ENCODE data around the gene ADAMTS18.
"Not testable (repeated sequence)": the region's sequence is repeated elsewhere in the genome, so short reads cannot be mapped to it uniquely, and the experiment has no call there.

Gene ADAMTS18, protein sequence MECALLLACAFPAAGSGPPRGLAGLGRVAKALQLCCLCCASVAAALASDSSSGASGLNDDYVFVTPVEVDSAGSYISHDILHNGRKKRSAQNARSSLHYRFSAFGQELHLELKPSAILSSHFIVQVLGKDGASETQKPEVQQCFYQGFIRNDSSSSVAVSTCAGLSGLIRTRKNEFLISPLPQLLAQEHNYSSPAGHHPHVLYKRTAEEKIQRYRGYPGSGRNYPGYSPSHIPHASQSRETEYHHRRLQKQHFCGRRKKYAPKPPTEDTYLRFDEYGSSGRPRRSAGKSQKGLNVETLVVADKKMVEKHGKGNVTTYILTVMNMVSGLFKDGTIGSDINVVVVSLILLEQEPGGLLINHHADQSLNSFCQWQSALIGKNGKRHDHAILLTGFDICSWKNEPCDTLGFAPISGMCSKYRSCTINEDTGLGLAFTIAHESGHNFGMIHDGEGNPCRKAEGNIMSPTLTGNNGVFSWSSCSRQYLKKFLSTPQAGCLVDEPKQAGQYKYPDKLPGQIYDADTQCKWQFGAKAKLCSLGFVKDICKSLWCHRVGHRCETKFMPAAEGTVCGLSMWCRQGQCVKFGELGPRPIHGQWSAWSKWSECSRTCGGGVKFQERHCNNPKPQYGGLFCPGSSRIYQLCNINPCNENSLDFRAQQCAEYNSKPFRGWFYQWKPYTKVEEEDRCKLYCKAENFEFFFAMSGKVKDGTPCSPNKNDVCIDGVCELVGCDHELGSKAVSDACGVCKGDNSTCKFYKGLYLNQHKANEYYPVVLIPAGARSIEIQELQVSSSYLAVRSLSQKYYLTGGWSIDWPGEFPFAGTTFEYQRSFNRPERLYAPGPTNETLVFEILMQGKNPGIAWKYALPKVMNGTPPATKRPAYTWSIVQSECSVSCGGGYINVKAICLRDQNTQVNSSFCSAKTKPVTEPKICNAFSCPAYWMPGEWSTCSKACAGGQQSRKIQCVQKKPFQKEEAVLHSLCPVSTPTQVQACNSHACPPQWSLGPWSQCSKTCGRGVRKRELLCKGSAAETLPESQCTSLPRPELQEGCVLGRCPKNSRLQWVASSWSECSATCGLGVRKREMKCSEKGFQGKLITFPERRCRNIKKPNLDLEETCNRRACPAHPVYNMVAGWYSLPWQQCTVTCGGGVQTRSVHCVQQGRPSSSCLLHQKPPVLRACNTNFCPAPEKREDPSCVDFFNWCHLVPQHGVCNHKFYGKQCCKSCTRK (N-terminal part only)

DNA sequence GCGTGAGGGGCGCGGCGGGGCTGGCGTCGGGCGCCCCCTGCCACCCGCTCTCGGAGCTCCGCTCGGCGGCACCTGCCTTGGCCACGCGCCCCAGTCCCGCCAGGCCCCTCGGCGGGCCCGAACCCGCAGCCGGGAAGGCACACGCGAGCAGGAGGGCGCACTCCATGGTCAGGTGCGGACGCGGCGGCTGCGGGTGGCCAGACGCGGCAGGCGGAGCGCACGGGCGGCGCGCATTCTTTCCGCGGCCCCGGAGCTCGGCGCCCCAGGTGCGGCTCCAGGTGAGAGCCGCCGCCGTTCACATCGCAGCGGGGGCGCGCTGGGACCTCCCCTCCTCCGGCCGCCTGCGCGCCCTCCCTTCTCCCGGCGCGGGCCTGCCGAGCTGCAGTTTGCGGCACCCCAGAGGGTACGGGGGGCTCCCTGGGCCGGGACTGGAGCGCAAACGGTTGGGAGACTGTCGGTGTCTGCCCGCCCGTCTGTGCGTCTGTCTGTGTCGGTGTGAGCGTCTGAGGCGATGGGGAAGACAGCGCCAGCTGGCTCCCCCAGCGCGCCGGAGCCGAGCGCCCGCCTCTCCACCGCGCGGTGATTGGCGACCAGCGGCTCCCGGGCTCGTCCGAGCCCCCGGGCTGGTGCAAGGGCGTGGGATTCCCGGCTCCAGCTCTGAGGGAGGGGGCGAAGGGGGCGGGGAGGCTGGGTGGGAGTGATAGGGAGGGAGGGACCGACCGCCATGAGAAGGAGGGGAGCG lies at the start of gene ADAMTS18:
Gene ADAMTS18, minus strand, starts transcription at position 505 of the 742 bp plus-strand sequence. Its CDS starts 339 bp downstream, at position 166.
- DNase-seq (ENCODE audit: low spot score) = no peak

DNA sequence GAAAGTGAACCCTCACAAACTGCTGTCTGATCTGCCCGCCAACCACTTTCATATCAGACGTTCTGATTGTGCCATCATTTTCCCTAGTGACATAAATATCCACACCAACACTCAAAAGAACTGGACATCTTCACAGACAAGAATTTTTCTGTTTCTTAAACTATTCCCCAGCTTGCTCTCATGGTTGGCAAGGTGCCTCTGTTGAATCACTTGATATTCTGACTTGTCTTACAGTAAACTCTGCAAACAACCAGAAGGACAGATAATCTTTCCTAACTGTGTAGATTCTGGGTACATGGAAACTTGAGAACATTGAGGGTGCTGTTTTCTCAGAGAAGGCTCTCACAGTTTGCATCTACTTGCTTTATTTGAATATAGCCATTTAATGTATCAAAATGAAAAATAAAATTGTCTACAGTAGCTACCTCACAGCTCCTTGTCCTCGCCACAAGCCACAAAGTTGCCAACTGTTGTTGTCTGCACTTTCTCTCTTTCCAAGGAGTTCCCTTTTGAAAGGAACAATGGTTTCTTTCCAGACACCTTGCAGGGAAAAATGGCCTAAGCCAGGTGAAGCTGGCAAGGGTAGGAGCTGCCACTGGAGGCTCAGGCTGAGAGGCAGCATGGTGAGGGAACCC lies 46.0 kb upstream of the ADAMTS18 start:
- no peak for DNase-seq (ENCODE audit: low spot score)

DNA sequence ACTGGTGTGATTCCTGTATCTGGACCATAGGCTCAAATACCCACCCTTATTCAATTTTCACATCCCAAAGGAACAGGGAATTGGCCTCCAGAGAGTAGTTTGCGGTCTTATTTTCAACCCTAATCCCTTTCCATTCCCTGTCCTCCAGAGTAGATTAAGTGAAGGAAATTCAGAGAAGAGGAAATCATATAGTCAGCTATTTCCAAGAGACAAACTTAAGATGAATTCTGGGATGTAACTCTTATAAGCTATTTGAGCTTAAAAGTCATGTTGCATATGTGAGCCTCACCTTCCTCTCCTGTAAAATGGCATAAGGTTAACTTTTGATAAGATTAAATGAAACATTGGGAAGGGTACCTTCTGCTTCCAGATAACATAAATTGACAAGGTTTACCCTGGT lies 37.4 kb upstream of the ADAMTS18 start:
- no peak for DNase-seq (ENCODE audit: low spot score)

DNA sequence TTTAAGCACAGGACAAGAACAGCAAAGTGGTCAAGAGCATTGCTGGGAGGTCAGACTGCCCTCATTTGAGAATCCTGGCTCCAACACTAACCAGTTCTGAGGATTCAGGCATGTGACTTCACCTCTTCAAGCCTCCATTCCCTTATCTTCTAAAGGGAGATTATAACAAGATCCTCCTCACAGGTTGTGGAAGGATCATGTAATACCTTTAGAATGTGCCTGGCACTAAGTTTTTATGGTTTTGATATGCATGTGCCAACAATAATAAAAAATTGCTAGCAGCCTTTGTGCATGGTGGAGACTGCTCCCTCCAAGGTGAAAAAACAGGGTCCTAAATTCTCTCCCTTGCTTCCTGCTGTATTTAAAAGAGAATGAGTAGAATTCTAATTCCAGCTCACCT lies 36.0 kb upstream of the ADAMTS18 start:
- no peak for DNase-seq (ENCODE audit: low spot score)

DNA sequence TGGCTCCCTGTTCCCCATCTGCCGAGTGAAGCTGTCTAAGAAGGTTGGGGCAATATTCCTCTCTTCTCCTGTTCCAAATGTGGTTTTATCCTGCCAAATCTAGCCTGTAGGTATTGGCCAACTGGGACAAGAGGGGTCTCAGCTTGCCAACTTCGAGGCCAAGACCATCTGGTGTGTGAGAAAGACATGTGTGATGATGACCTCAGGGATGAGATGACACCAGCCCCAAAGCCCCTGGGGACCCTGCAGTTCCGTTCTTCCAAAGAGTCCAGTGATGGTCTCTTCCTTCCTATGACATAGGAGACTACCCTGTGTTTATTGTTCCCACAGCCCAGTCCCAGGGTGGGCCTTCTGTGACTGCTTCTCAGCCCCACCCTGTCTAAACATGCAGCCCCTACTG lies 34.8 kb upstream of the ADAMTS18 start:
- no peak for DNase-seq (ENCODE audit: low spot score)

DNA sequence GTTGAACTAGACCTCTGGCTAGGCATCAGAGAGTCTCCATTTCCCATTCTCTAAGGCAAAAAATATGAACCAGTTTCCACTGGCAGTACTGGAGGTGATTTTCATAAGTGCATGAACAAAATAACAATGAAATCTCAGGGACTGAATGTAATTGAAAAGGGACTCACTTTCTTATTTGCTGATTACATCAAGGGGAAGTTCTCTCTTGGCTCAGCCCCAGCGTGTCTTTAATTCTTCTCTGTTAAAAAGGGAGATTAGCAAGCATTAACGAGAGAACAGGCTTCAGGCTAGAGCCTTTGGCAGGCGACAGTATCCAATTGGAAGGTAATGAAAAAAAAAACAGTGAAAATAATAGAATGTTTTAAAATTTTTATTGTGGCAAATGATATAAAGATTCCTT lies 34.0 kb upstream of the ADAMTS18 start:
- no peak for DNase-seq (ENCODE audit: low spot score)

DNA sequence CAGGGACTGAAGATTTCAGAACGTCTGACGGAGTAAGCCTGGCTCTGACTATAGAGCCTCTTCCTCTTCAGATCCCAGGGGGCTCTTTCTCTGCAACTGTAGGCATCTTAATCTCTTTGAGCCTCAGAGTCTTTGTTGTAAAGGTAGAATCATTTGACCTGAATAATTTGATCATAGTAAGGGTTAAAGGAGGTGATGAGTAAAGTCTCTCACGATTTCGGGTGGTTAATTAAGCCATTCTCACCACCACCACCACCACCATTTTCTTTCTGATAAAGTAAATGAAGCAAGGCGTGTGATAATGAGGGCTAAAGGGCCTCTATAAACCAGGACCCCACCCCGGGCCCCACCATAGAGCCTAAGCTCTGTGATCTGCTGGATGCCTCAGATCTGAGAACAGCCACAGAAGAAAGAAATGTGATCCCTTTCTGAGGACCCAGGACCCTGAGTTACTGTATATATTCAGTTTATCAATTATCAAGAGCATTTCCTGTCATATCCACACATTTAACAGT lies 33.0 kb upstream of the ADAMTS18 start:
- no peak for DNase-seq (ENCODE audit: low spot score)

DNA sequence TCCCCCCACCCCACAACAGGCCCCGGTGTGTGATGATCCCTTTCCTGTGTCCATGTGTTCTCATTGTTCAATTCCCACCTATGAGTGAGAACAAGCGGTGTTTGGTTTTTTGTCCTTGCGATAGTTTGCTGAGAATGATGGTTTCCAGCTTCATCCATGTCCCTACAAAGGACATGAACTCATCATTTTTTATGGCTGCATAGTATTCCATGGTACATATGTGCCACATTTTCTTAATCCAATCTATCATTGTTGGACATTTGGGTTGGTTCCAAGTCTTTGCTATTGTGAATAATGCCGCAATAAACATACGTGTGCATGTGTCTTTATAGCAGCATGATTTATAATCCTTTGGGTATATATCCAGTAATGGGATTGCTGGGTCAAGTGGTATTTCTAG lies 28.8 kb upstream of the ADAMTS18 start:
- not testable (repeated sequence) for DNase-seq (ENCODE audit: low spot score)

DNA sequence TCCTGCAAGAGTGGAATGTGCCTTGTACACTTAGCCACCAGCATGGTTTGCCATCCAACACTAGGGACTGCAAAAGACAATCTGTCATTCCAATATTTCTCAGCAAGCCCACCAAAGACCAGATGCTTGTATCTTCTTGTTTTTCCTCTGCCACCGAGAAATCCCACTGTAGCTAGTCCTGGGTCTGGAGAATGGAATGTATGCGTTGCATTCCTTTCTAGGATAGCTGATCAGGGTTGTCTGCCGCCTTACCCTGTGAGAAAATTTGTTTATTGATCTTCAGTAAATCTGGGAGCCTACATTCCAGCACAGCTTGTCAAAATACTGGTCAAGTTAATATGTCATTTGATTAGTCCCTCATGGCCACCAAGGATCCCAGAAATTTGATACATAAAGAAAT lies 28.1 kb upstream of the ADAMTS18 start:
- no peak for DNase-seq (ENCODE audit: low spot score)

DNA sequence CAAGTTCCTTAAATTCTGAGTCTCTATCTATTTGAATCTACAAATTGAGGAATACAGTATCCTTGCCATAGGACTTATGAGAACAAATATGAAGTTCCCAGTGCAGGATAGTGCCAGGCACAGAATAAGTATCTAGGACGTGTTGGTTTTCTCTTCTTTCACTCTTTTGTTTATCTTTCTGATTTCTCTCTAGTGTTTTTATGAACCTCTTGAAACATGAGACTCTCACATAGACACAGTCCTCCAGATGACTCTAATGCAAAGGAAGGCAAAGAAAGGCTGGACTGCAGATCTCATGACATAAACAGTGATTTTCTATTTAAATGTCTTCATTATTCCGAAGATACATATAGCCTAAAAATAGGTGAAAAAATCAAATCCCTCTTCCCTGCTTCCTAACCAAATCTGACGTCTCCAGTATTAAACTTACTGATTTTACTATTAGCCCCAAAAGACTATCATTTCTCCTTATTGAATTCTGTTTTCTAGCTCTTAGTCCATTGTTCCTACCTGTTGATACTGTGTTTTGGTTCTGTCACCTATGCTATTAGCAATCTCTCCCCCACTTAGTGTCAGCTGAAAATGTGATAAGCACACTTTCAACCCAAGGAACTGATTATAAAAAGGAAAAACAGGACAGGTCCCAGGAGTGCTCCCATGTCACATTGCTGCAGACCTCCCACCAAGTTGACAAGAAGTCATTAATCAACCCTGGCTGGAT lies 24.9 kb upstream of the ADAMTS18 start:
- no peak for DNase-seq (ENCODE audit: low spot score)

DNA sequence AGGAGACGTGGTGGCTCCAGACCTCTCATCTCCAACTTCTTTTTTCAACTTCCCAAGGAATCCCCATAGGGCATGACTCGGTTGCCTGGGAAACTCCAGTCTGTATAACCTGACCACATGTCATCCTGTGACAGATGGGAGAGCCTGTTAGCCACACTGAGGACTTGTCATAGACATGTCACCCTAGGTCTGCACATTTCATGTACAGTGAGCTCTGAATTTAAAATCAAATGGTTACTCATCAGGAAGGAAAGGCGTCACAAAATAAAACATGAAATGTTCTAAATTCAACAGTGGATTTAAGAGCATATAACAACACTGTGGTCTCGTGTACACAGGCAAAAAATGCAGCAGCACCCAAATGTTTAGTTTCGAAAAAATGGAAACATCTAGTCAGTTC lies 22.2 kb upstream of the ADAMTS18 start:
- no peak for DNase-seq (ENCODE audit: low spot score)

DNA sequence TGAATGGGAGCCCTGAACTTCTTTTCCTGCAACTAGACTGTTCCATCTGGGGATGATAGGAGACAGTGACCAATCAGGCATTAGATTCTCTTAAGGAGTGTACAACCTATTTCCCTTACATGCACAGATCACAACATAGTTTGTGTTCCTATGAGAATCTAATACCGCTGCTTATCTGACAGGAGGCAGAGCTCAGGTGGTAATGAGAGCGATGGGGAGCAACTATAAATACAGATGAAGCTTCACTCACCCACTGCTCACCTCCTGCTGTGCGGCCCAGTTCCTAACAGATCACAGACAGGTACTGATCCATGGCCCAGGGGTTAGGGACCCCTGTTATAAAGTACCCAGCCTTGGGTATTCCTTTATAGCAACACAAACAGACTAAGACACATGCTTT lies 17.4 kb upstream of the ADAMTS18 start:
- no peak for DNase-seq (ENCODE audit: low spot score)

DNA sequence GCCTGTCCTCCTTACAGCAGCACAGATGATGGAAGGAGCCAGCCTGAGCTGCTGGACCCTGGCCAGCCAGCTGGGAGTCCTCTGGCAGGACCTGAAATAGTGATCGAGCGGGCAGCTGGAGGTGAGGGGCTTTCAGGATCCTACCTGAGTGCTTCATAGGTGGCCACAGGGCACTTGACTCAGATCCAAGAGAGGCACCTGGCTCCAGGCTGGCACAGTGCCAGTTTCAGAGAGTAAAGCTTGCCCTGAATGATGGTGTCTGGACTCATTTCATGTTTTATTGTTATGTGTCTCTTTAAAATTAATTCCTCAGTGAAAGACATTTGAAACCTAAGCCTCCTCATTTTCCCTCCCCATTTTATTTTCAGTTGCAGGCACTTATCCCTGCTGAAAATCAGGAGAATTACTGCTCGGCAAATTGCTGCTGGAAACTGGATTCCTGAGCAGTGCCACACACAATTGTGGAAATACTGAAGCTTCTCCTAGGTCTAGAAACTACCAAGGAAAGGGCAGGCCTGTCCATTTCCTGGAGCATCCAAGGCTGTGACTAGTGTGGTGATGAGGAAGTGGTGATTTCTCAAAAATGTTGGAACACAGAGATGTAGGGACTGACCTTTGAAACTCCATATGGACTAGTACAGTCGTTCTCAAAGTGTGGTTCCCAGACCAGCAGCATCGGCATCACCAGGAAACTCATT lies 16.1 kb upstream of the ADAMTS18 start:
- DNase-seq (ENCODE audit: low spot score) = no peak

DNA sequence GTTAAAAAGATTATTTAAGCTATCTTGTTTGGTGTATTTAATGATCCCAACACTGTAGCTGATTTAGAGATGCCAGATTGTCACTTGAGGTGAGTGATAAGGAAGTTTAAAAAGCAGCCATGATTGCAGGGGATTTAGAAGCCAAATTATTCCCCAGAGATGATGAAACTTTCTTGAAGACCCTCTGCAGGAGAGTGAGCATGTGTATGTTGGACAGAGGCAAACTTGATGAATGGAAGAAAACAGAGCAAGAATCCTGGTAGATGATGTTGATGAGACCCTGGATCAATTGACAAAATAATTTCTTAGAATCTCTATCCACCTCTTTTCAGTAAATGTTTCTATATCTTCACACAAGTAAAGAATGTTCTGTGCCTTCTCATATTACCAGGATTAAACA lies 14.4 kb upstream of the ADAMTS18 start:
- DNase-seq (ENCODE audit: low spot score) = no peak

DNA sequence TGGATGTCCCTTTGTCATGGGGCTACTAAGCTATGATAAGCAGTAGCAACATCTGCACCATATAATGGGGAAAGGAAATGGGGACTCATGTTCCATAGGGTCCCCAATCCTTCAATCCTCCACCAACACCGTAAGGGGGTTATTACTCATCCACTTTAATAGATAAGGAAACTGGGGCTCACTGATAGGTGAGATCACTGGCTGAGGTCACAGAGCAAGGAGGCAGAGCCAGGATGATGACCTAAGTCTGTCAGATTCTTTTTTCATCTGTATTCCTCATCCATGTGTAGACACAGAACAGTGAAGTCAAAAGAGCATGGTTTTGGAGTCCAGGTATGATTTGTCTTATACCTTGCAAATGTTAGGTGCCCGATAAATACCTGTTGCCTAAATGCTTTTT lies 10.5 kb upstream of the ADAMTS18 start:
- DNase-seq (ENCODE audit: low spot score) = no peak

DNA sequence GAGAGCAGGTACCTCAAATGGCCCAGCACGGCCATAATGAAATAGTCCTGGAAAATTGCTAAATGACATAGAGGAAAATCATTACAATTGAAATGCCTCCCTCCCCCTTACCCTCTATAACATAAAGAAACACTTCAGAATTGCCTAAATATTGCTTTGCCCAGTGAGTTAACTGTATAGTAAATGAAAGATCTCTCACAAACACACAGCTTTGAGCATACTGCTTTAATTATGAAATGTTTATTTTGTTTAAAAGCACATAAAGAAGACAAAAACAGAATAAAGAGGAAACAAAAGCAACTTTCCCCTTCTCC lies 9.3 kb upstream of the ADAMTS18 start:
- no peak for DNase-seq (ENCODE audit: low spot score)

DNA sequence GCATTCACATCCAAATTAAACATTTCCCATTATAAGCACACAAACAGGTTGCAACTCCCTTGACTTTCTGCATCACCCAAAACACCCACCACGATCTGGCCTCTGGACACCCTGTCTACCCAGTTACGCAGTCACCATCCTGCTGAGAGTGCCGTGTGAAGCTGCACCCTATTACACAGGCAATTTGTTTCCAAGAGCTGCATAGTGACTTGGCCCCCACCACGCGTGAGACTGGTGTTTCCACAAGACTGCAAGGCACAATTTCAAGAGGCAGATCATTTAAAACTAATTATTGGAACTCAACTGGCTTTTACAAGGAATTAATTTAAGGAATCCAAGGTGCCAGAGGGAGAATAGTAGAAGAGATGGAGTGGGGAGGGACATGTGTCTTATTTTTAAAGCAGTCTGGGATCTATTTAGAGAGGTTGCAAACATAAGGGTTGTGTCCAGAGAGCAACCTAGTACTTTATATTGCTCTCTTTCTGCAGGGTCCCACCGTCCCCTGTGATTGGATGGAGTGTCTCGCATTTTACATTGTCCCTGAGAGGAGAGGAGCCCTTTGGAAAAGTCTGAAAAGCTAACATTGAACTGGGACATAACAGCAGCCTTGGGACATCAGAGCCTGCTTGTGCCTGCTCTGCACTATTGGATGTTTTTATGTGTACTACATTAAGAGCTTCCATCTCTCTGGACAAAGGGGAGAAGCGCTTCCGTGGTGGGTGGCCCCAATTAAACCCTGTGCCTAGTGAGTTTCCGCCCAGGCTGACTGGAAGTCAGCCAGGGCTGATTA lies 8.7 kb upstream of the ADAMTS18 start:
- no peak for DNase-seq (ENCODE audit: low spot score)

DNA sequence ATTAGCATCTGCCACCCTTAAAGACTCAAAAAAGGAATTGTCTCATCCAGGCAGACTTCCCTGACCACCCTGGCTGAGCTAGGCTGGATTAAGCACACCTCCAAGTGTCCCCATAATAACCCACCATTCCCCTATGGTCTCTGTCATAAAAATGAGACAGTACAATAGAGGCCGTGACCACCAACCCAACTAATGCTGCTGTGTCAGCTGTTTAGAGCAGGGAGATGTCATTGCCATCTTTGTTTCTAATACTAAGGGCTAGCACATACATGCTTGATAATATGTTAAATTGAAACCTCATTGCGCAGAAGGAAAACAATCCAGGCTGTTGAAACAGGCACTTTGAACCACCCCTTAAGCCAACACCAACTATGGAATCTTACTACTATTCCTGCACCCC lies 7.2 kb upstream of the ADAMTS18 start:
- DNase-seq (ENCODE audit: low spot score) = no peak

DNA sequence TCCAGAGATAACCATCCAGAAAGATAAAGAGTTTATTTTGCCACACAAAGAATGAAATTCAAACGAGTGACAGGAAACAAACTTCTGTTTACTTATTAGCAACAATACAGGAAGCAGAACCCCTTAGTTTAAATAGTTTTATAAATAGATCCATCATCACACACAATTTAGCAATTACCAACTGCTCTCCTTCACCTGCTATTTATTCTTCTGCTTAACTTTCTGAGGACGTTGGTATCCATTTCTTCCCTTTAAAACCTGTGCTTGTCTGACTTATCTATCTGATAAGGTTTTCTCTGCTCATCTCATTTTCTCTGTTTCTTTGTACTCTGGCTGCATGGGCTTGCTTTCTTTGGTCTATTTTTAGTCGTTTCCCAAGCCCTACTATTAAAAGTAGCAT lies 4.3 kb upstream of the ADAMTS18 start:
- no peak for DNase-seq (ENCODE audit: low spot score)
